Left ventricle myocardium inferior (tissue), 1 donor: Measurements from ENCODE around the gene PPFIA4. TPM values are rescaled to one million over a fixed set of nuclear protein-coding genes. Genes with fewer than 3 reads are reported as not detected.

ENCODE experiments used
- DNase-seq: peaks from one replicate; pipeline ENCODE4 v3.0.0-alpha.2; 2020
- H3K27ac ChIP-seq: fragments of 200-600 bp; replicated peaks from 2 replicates; pipeline ENCODE4 v1.8.0; 2021
- H3K27me3 ChIP-seq: fragments of 200-600 bp; 2 replicates; pipeline ENCODE4 v1.8.0; 2021; ENCODE audit warnings: low read depth
- H3K36me3 ChIP-seq: fragments of 200-600 bp; 2 replicates; pipeline ENCODE4 v1.8.0; 2021
- H3K4me1 ChIP-seq: fragments of 200-600 bp; 2 replicates; pipeline ENCODE4 v1.8.0; 2021
- H3K4me3 ChIP-seq: fragments of 200-600 bp; 2 replicates; pipeline ENCODE4 v1.8.0; 2021; ENCODE audit warnings: mild to moderate bottlenecking, moderate library complexity
- H3K9me3 ChIP-seq: fragments of 200-600 bp; replicated peaks from 2 replicates; pipeline ENCODE4 v1.8.0; 2021
- CTCF ChIP-seq: fragments of 200-600 bp; IDR thresholded peaks from 2 replicates; pipeline ENCODE4 v1.8.0; 2021; ENCODE audit warnings: antibody characterized with exemption, mild to moderate bottlenecking, borderline replicate concordance
- intact Hi-C: fragments of 100-400 bp; cut with micrococcal nuclease; formaldehyde crosslinking; loops from one replicate; pipeline ENCODE4 v1.11.0; 2022
- total RNA-seq: library from RNA; stranded (reverse); fragmentation: NEBNext Ultra II Directional; extraction: Animal tissue kit (Norgen Biotek cat#: 25700); gene quantifications from one replicate; pipeline ENCODE4 v1.2.1, GENCODE V29; 2021
- donor health status: DM: no; HTN: yes; CAD: no; lungs with severe emphysema.

The PPFIA4 gene
- total RNA-seq, 1 donor from 2014 or later = 24.8 TPM

- Histone ChIP-seq H3K9me3 (no peaks in the 10 kb centered on the region), H3K27ac (no peak overlapping the region), H3K4me3 (no peak overlapping the region), H3K4me1 (peaks cover 9% of the 10 kb centered on the region), H3K36me3 (no peaks in the 10 kb centered on the region), H3K27me3 (peaks cover 35% of the 10 kb centered on the region)
- intact Hi-C loops = loop anchor here (10.0 kb wide), 1 partner anchor 69 kb away; no protein-coding TSS in a partner anchor
- no peak for TF ChIP-seq CTCF
- no peak for DNase-seq
Measured at GRCh38 chr1:203114202-203114601, 87.9 kb downstream of the PPFIA4 start.

GRCh38 chr1:203116091-203116820 is 90.0 kb downstream of the PPFIA4 start:
- H3K4me3 ChIP-seq = no peak overlapping the region
- no peaks in the 10 kb centered on the region for H3K36me3 ChIP-seq
- DNase-seq = no peak
- no peak for TF ChIP-seq CTCF
- H3K27ac ChIP-seq = no peak overlapping the region
- H3K4me1 ChIP-seq = peaks cover 9% of the 10 kb centered on the region
- peaks cover 52% of the 10 kb centered on the region for H3K27me3 ChIP-seq
- intact Hi-C loops = loop anchor here (10.0 kb wide), 1 partner anchor 71 kb away; no protein-coding TSS in a partner anchor
- H3K9me3 ChIP-seq = no peaks in the 10 kb centered on the region

GRCh38 chr1:203117611-203118575 is 91.6 kb downstream of the PPFIA4 start:
- peak; percentile 86 for TF ChIP-seq CTCF
- no peak overlapping the region for H3K4me3 ChIP-seq

GRCh38 chr1:203120325-203121153 is 94.2 kb downstream of the PPFIA4 start:
- peaks cover 15% of the 10 kb centered on the region for H3K4me1 ChIP-seq
- DNase-seq = no peak
- H3K27ac ChIP-seq = no peak overlapping the region
- H3K36me3 ChIP-seq = no peaks in the 10 kb centered on the region
- TF ChIP-seq CTCF = no peak
- peaks cover 93% of the 10 kb centered on the region for H3K27me3 ChIP-seq
- H3K4me3 ChIP-seq = no peak overlapping the region
- no peaks in the 10 kb centered on the region for H3K9me3 ChIP-seq
- intact Hi-C loops = no loop called here

More at GRCh38 chr1:203117611-203118575, 91.6 kb downstream of the PPFIA4 start:
- H3K27ac ChIP-seq = no peak overlapping the region
- peaks cover 69% of the 10 kb centered on the region for H3K27me3 ChIP-seq
- no peaks in the 10 kb centered on the region for H3K9me3 ChIP-seq
- H3K4me1 ChIP-seq = peaks cover 9% of the 10 kb centered on the region
- intact Hi-C loops = loop anchor here (2.0 to 10.0 kb wide), 2 partner anchors 73 to 97 kb away; no protein-coding TSS in a partner anchor
- no peaks in the 10 kb centered on the region for H3K36me3 ChIP-seq
- peak; percentile 74 for DNase-seq
